CD4-positive, alpha-beta T cell treated with Interleukin-6 for 4 hours (primary cell): ENCODE results near the gene ZNRF3.
"Not testable (repeated sequence)": the region's sequence is repeated elsewhere in the genome, so short reads cannot be mapped to it uniquely, and the experiment has no call there.

ENCODE experiments used
- DNase-seq: peaks from one replicate; pipeline ENCODE4 v3.0.0-alpha.2; 2020; ENCODE audit warnings: mixed read lengths

The ZNRF3 gene

GRCh38 chr22:28986366-28986765, 103.0 kb downstream of the ZNRF3 start:
- no peak for DNase-seq

GRCh38 chr22:28988457-28988856, 105.1 kb downstream of the ZNRF3 start:
- DNase-seq = no peak

- DNase-seq = no peak
Measured at GRCh38 chr22:28989035-28989464, 105.7 kb downstream of the ZNRF3 start.

- DNase-seq = no peak
Measured at GRCh38 chr22:28989484-28989883, 106.1 kb downstream of the ZNRF3 start.

GRCh38 chr22:28989912-28990311, 106.5 kb downstream of the ZNRF3 start:
- no peak for DNase-seq

GRCh38 chr22:28992565-28993356, 109.4 kb downstream of the ZNRF3 start:
- DNase-seq = no peak

GRCh38 chr22:28994522-28994921, 111.2 kb downstream of the ZNRF3 start:
- DNase-seq = no peak

- no peak for DNase-seq
Measured at GRCh38 chr22:28995551-28995950, 112.2 kb downstream of the ZNRF3 start.

- no peak for DNase-seq
Measured at GRCh38 chr22:28997342-28997741, 114.0 kb downstream of the ZNRF3 start.

- no peak for DNase-seq
Measured at GRCh38 chr22:28998681-28999080, 115.3 kb downstream of the ZNRF3 start.

- no peak for DNase-seq
Measured at GRCh38 chr22:28999510-28999909, 116.1 kb downstream of the ZNRF3 start.

GRCh38 chr22:28999919-29000556, 116.7 kb downstream of the ZNRF3 start:
- DNase-seq = no peak

GRCh38 chr22:29000641-29001040, 117.3 kb downstream of the ZNRF3 start:
- no peak for DNase-seq

- DNase-seq = no peak
Measured at GRCh38 chr22:29002603-29003002, 119.2 kb downstream of the ZNRF3 start.

- no peak for DNase-seq
Measured at GRCh38 chr22:29003552-29003951, 120.2 kb downstream of the ZNRF3 start.

GRCh38 chr22:29003975-29004646, 120.7 kb downstream of the ZNRF3 start:
- no peak for DNase-seq

- DNase-seq = no peak
Measured at GRCh38 chr22:29004647-29005371, 121.4 kb downstream of the ZNRF3 start.

- not testable (repeated sequence) for DNase-seq
Measured at GRCh38 chr22:29005754-29006153, 122.4 kb downstream of the ZNRF3 start.

- DNase-seq = no peak
Measured at GRCh38 chr22:29006346-29006745, 123.0 kb downstream of the ZNRF3 start.

- no peak for DNase-seq
Measured at GRCh38 chr22:29009148-29009547, 125.8 kb downstream of the ZNRF3 start.

- no peak for DNase-seq
Measured at GRCh38 chr22:29011240-29012100, 128.1 kb downstream of the ZNRF3 start.

- no peak for DNase-seq
Measured at GRCh38 chr22:29012101-29012433, 128.7 kb downstream of the ZNRF3 start.
